ENCODE data around the gene DHDH.
"Not testable (repeated sequence)": the region's sequence is repeated elsewhere in the genome, so short reads cannot be mapped to it uniquely, and the experiment has no call there.

DHDH gene

DNA sequence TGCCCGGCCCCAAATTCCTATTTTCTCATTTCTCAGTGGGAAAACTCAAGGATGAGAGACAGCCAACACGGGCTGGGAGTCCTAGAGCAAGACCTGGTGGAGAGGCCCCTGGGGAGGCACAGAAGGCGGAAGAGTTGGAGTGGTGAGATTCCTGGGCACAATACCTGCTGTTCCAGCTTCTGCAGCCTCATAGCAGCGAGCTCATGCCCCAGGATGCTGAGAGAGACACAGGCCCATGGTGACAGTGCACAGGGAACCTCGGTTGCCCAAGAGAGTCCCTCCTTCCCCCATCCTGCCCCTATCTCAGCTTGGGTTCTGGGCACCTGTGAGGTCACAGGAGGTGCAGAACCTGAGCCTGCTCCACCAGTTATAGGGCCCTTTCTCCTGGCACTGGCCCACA, 36.3 kb upstream of the DHDH start:
- no peak for DNase-seq (ENCODE audit: extremely low read depth, low read depth)
- H3K4me3 ChIP-seq (replicated peaks; ENCODE audit: low read depth, low read length), result no peak overlapping the region
- TF ChIP-seq, protein P1, sequence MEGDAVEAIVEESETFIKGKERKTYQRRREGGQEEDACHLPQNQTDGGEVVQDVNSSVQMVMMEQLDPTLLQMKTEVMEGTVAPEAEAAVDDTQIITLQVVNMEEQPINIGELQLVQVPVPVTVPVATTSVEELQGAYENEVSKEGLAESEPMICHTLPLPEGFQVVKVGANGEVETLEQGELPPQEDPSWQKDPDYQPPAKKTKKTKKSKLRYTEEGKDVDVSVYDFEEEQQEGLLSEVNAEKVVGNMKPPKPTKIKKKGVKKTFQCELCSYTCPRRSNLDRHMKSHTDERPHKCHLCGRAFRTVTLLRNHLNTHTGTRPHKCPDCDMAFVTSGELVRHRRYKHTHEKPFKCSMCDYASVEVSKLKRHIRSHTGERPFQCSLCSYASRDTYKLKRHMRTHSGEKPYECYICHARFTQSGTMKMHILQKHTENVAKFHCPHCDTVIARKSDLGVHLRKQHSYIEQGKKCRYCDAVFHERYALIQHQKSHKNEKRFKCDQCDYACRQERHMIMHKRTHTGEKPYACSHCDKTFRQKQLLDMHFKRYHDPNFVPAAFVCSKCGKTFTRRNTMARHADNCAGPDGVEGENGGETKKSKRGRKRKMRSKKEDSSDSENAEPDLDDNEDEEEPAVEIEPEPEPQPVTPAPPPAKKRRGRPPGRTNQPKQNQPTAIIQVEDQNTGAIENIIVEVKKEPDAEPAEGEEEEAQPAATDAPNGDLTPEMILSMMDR (IDR thresholded peaks at IDR 0.05; ENCODE audit: low read depth, low read length, missing control alignments), result no peak

DNA sequence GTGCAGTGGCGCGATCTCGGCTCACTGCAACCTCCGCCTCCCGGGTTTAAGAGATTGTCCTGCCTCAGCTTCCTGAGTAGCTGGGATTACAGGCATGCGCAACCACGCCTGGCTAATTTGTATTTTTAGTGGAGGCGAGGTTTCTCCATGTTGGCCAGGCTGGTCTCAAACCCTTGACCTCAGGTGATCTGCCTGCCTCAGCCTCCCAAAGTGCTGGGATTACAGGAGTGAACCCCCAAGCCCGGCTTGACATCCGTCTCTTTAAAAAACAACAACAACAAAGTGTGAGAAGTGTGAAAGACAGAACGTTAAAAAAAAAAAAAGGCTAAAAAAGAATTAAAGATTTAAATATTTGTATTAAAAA, 34.1 kb upstream of the DHDH start:
- peak overlapping the region; percentile 61 for H3K4me3 ChIP-seq (replicated peaks; ENCODE audit: low read depth, low read length)
- not testable (repeated sequence) for DNase-seq (ENCODE audit: extremely low read depth, low read depth)

DNA sequence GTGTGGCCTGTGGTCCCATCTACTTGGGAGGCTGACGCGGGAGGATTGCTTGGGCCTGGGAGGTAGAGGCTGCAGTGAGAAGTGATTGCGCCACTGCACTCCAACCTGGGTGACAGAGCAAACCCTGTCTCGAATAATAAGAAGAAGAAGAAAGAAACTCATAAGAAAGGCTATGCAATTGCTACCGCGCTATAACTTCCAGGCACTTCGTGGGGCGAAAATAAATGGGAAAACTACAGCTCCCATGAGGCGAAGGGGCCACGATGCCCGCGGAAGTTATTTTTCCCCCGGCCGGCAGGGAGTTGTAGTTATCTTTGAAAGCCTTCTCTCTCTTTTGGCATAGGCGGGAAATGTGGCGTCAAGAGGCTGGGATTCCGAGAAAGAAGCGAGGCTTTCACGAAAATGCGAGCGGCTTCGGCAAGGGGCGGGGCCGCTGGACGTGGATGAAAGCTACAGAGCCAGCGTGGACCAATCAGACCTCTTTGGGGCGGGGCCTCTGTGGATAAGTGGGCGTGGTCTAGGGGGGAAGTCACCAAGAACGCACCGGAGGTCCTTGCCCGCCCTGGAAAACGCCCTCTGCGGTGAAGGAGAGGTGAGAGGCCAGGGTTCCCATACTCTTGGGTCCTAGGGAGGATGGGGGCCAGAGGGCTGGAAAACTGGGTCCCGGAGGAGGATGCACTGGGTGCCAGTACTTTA, 33.6 kb upstream of the DHDH start, which contains the start of gene NUCB1:
NUCB1 (plus strand) TSS at position 532 of the 696 bp plus-strand sequence. CDS start 485 bp downstream, outside the sequence.
- H3K4me3 ChIP-seq (replicated peaks; ENCODE audit: low read depth, low read length), result peak within 1 kb of the TSS; percentile 61
- DNase-seq (ENCODE audit: extremely low read depth, low read depth), result peak; percentile 97
- TF ChIP-seq, protein P1 (IDR thresholded peaks at IDR 0.05; ENCODE audit: low read depth, low read length, missing control alignments), result no peak

DNA sequence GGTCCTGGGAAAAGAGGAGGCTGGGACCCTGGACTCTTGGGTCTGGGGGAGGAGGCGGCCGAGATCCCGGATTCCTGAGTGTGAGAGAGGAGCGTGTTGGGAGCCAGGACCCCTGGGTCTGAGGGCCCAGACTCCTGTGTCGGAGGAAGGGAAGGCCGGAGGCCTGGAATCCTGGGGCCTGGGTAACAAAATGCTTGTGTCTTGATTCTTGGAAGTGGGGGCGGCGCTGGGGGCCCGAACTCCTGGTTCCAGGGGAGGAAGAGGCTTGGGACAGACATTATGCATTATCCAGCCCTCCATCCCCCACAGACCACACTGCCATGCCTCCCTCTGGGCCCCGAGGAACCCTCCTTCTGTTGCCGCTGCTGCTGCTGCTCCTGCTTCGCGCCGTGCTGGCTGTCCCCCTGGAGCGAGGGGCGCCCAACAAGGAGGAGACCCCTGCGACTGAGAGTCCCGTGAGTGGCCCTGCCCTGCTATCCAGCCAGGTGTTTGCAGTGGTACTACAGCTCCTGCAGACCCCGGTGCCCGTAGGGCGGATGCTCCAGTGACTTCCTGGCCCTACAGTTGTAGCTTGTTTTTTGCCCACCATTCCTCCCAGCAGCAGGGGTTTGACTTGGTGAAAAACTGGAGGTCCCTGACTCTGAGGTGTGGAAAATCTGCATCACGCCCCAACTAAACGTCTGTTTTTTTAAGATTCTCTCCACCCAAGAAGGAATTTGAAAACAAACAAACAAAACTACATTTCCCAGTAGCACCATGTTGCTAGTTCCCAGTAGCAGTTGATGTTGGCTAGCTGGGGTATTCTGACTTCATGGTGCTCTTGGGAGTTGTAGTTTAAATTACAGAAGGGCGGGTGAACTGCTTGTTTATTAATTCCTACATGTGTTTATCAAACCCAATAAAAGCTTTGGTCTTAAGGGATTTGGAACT, 32.8 kb upstream of the DHDH start:
- H3K4me3 ChIP-seq (replicated peaks; ENCODE audit: low read depth, low read length), result peak overlapping the region; percentile 61
- TF ChIP-seq, protein P1 (IDR thresholded peaks at IDR 0.05; ENCODE audit: low read depth, low read length, missing control alignments), result no peak
- DNase-seq (ENCODE audit: extremely low read depth, low read depth), result no peak

DNA sequence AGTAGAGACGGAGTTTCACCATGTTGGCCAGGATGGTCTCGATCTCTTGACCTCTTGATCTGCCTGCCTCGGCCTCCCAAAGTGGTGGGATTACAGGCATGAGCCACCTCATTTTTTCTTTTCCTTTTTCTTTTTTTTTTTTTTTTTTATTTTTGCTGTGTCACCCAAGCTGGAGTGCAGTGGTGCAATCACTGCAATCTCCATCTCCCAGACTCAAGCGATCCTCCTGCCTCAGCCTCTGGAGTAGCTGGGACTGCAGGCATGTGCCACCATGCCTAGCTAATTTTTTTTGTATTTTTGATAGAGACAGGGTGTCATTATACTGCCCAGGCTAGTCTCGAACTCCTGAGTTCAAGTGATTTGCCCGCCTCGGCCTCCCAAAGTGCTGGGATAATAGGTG, 31.2 kb upstream of the DHDH start:
- not testable (repeated sequence) for H3K4me3 ChIP-seq (replicated peaks; ENCODE audit: low read depth, low read length); DNase-seq (ENCODE audit: extremely low read depth, low read depth)

DNA sequence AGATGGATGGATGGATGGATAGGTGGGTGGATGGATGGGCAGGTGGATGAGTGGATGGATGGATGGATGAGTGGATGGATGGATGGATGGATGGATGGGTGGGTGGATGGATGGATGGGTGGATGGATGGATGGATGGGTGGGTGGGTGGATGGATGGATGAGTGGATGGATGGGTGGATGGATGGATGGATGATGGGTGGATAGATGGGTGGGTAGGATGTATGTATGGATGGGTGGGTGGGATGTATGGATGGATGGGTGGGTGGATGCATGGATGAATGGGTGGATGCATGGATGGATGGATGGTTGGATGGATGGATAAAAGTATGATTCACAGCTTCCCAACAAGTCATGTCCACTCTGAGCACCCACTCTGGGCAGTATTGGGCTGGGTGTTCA, 29.7 kb upstream of the DHDH start:
- H3K4me3 ChIP-seq (replicated peaks; ENCODE audit: low read depth, low read length); DNase-seq (ENCODE audit: extremely low read depth, low read depth): not testable (repeated sequence)

DNA sequence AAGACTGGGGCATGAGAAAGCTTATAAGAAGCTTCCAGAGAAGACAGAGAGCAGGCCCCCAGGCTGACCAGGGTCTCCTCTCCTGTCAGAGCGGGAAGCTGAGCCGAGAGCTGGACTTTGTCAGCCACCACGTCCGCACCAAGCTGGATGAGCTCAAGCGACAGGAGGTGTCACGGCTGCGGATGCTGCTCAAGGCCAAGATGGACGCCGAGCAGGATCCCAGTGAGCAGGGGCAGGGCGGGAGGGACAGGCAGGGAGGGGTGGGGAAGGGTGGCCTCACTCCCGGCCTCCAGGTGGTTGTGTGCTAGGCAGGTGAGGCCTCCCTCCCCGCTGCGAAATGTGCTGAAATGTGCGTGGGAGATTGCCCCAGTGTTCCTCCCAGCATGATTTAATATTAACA, 27.8 kb upstream of the DHDH start:
- no peak for DNase-seq (ENCODE audit: extremely low read depth, low read depth)
- no peak overlapping the region for H3K4me3 ChIP-seq (replicated peaks; ENCODE audit: low read depth, low read length)
- TF ChIP-seq, protein P1 (IDR thresholded peaks at IDR 0.05; ENCODE audit: low read depth, low read length, missing control alignments), result no peak

DNA sequence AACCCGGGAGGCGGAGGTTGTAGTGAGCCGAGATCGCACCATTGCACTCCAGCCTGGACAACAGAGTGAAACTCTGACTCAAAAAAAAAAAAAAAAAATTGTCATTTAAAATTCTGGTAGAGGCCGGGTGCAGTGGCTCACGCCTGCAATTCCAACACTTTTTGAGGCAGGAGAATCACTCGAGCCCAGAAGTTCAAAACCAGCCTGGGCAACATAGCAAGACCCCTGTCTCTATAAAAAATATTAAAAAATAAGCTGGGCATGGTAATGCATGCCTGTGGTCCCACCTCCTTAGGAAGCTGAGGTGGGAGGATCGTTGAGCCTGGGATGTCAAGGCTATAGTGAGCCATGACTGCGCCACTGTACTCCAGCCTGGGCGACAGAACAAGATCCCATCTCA, 27.2 kb upstream of the DHDH start:
- DNase-seq (ENCODE audit: extremely low read depth, low read depth), result no peak
- H3K4me3 ChIP-seq (replicated peaks; ENCODE audit: low read depth, low read length), result no peak overlapping the region
- TF ChIP-seq, protein P1 (IDR thresholded peaks at IDR 0.05; ENCODE audit: low read depth, low read length, missing control alignments), result no peak

Measured in HFF-Myc (cell line).